Neural cell (in vitro differentiated cells): ENCODE results near the gene ABHD14A. TPM values are rescaled to one million over a fixed set of nuclear protein-coding genes. Genes with fewer than 3 reads are reported as not detected.

Experiments used
- H2AFZ ChIP-seq: fragments of 200-600, 300-800 bp; sonication (generic), shearing (Covaris generic); 2 replicates; pipeline ENCODE4 v1.6.0; 2014; ENCODE audit warnings: low read depth, mild to moderate bottlenecking, antibody characterized with exemption, low read length, moderate library complexity
- H3F3A ChIP-seq: fragments of 200-600 bp; shearing (Covaris generic); 2 replicates; pipeline ENCODE4 v1.6.1; 2016; ENCODE audit warnings: mild to moderate bottlenecking, moderate library complexity, mixed read lengths, antibody characterized with exemption, low read length; ENCODE audit not compliant: insufficient read depth, poor library complexity, severe bottlenecking
- H3K27ac ChIP-seq: fragments of 200-600, 300-800 bp; sonication (generic), shearing (Covaris generic); 2 replicates; pipeline ENCODE4 v1.5.1; 2014; ENCODE audit warnings: mild to moderate bottlenecking, low read length, moderate library complexity
- H3K27me3 ChIP-seq: fragments of 300-800, 200-600 bp; sonication (generic), shearing (Covaris generic); 2 replicates; pipeline ENCODE4 v1.6.0; 2014; ENCODE audit warnings: mild to moderate bottlenecking, low read depth, low read length, moderate library complexity; ENCODE audit not compliant: insufficient read depth
- H3K36me3 ChIP-seq: fragments of 300-800, 200-600 bp; sonication (generic), shearing (Covaris generic); 2 replicates; pipeline ENCODE4 v1.5.1; 2014; ENCODE audit warnings: mild to moderate bottlenecking, antibody characterized with exemption, low read length, moderate library complexity; ENCODE audit not compliant: insufficient read depth
- H3K4me2 ChIP-seq: fragments of 300-800, 200-600 bp; sonication (generic), shearing (Covaris generic); 2 replicates; pipeline ENCODE4 v1.6.0; 2014; ENCODE audit warnings: mild to moderate bottlenecking, low read length
- H3K4me3 ChIP-seq: fragments of 300-800, 200-600 bp; sonication (generic), shearing (Covaris generic); 2 replicates; pipeline ENCODE4 v1.5.1; 2014; ENCODE audit warnings: mild to moderate bottlenecking, low read length, moderate library complexity
- H3K79me2 ChIP-seq: fragments of 200-600 bp; shearing (Covaris generic); replicated peaks from 2 replicates; pipeline ENCODE4 v1.6.0; 2014; ENCODE audit warnings: mild to moderate bottlenecking, low read length, moderate library complexity; ENCODE audit not compliant: insufficient read depth
- H3K9ac ChIP-seq: fragments of 300-800, 200-600 bp; sonication (generic), shearing (Covaris generic); 2 replicates; pipeline ENCODE4 v1.6.1; 2016; ENCODE audit warnings: mild to moderate bottlenecking, low read length, mixed read lengths
- H3K9me2 ChIP-seq: fragments of 200-600 bp; shearing (Covaris generic); 2 replicates; pipeline ENCODE4 v1.6.1; 2016; ENCODE audit warnings: mild to moderate bottlenecking, low read length, mixed read lengths; ENCODE audit not compliant: insufficient read depth
- H3K9me3 ChIP-seq: fragments of 200-600, 300-800 bp; sonication (generic), shearing (Covaris generic); 2 replicates; pipeline ENCODE4 v1.6.1; 2016; ENCODE audit warnings: mild to moderate bottlenecking, mixed run types, low read length, moderate library complexity, mixed read lengths
- H4K20me1 ChIP-seq: fragments of 200-600 bp; shearing (Covaris generic); 2 replicates; pipeline ENCODE4 v1.6.1; 2016; ENCODE audit warnings: mild to moderate bottlenecking, mixed run types; ENCODE audit not compliant: insufficient read depth
- CTCF ChIP-seq: fragments of 450-650 bp; IDR thresholded peaks from 2 replicates; pipeline ENCODE4 v1.5.1; 2014; ENCODE audit warnings: antibody characterized with exemption, mild to moderate bottlenecking, moderate library complexity; ENCODE audit not compliant: poor library complexity, severe bottlenecking
- EP300 ChIP-seq: fragments of 450-650 bp; conservative IDR thresholded peaks from 2 replicates; pipeline ENCODE4 v1.6.1; 2014; ENCODE audit warnings: antibody characterized with exemption, mild to moderate bottlenecking, moderate library complexity; ENCODE audit not compliant: poor library complexity, severe bottlenecking
- EZH2 ChIP-seq: fragments of 200-600, 300-800 bp; shearing (Covaris generic), sonication (generic); IDR thresholded peaks from 2 replicates; pipeline ENCODE4 v1.6.1; 2014; ENCODE audit warnings: antibody characterized with exemption, low read length, borderline replicate concordance, mild to moderate bottlenecking; ENCODE audit not compliant: insufficient read depth, poor library complexity, severe bottlenecking
- MXI1 ChIP-seq: fragments of 450-650 bp; conservative IDR thresholded peaks from 2 replicates; pipeline ENCODE4 v1.6.1; 2014; ENCODE audit warnings: antibody characterized with exemption, mild to moderate bottlenecking; ENCODE audit not compliant: poor library complexity, severe bottlenecking
- POLR2AphosphoS5 ChIP-seq: IDR thresholded peaks from 2 replicates; pipeline ENCODE4 v1.6.1; 2012
- RAD21 ChIP-seq: fragments of 450-650 bp; conservative IDR thresholded peaks from 2 replicates; pipeline ENCODE4 v1.6.1; 2014; ENCODE audit warnings: antibody characterized with exemption, mild to moderate bottlenecking, moderate library complexity
- SMC3 ChIP-seq: fragments of 450-650 bp; conservative IDR thresholded peaks from 2 replicates; pipeline ENCODE4 v1.6.1; 2014; ENCODE audit warnings: antibody characterized with exemption, mild to moderate bottlenecking, moderate library complexity; ENCODE audit not compliant: poor library complexity
- TAF1 ChIP-seq: IDR thresholded peaks from 2 replicates; pipeline ENCODE4 v1.6.1; 2012; ENCODE audit warnings: low read depth
- polyA plus RNA-seq: library from polyadenylated mRNA; depleted of rRNA; stranded (reverse); fragments of >200 nt; gene quantifications from 2 replicates; pipeline ENCODE4 v1.2.3, GENCODE V29; 2014
- TF ChIP-seq, protein P1 (sequence below): IDR thresholded peaks from 2 replicates; pipeline ENCODE4 v1.6.1; 2012; ENCODE audit warnings: borderline replicate concordance

Gene ABHD14A
- polyA plus RNA-seq, 1 donor from 2014 or later = 57.8 TPM

DNA sequence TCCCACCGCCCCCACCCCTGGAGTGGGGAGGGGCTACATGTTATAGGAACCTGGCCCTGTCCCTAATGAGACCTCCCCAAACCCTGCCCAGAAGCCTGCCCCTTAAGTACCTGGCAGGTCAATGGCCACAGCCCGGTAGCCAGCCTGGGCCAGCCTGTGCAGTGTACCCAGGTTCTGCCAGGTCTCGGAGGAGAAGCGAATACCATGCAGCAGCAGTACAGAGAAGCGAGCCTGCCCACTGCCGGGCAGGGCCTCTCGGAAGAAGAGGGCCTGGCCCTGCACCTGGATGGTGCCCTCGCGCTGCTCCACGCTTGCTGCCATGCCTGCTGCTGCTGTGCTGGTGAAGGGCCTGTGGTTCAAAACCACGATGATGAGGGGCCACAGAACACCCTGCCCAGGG, 3.5 kb upstream of the ABHD14A start:
- TF ChIP-seq EZH2 (no peak), TAF1 (no peak), MXI1 (no peak), CTCF (no peak), RAD21 (no peak), POLR2AphosphoS5 (no peak), SMC3 (no peak)
- TF ChIP-seq, protein P1, sequence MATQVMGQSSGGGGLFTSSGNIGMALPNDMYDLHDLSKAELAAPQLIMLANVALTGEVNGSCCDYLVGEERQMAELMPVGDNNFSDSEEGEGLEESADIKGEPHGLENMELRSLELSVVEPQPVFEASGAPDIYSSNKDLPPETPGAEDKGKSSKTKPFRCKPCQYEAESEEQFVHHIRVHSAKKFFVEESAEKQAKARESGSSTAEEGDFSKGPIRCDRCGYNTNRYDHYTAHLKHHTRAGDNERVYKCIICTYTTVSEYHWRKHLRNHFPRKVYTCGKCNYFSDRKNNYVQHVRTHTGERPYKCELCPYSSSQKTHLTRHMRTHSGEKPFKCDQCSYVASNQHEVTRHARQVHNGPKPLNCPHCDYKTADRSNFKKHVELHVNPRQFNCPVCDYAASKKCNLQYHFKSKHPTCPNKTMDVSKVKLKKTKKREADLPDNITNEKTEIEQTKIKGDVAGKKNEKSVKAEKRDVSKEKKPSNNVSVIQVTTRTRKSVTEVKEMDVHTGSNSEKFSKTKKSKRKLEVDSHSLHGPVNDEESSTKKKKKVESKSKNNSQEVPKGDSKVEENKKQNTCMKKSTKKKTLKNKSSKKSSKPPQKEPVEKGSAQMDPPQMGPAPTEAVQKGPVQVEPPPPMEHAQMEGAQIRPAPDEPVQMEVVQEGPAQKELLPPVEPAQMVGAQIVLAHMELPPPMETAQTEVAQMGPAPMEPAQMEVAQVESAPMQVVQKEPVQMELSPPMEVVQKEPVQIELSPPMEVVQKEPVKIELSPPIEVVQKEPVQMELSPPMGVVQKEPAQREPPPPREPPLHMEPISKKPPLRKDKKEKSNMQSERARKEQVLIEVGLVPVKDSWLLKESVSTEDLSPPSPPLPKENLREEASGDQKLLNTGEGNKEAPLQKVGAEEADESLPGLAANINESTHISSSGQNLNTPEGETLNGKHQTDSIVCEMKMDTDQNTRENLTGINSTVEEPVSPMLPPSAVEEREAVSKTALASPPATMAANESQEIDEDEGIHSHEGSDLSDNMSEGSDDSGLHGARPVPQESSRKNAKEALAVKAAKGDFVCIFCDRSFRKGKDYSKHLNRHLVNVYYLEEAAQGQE = no peak
- no peaks in the 10 kb centered on the region for H4K20me1 ChIP-seq
- H3K27me3 ChIP-seq = no peaks in the 10 kb centered on the region
- H3F3A ChIP-seq = no peaks in the 10 kb centered on the region
- no peak overlapping the region for H3K4me2 ChIP-seq
- H3K9ac ChIP-seq = no peak overlapping the region
- no peak overlapping the region for H2AFZ ChIP-seq
- H3K79me2 ChIP-seq = peaks cover 8% of the 10 kb centered on the region
- H3K36me3 ChIP-seq = no peaks in the 10 kb centered on the region
- H3K9me3 ChIP-seq = no peaks in the 10 kb centered on the region
- H3K4me3 ChIP-seq = no peak overlapping the region
- no peaks in the 10 kb centered on the region for H3K9me2 ChIP-seq
- no peak overlapping the region for H3K27ac ChIP-seq

- H3K79me2 ChIP-seq = no peaks in the 10 kb centered on the region
- no peaks in the 10 kb centered on the region for H3K9me3 ChIP-seq
- no peaks in the 10 kb centered on the region for H3K36me3 ChIP-seq
- no peaks in the 10 kb centered on the region for H3F3A ChIP-seq
- H2AFZ ChIP-seq = peak overlapping the region; percentile 86
- H4K20me1 ChIP-seq = no peaks in the 10 kb centered on the region
- H3K9ac ChIP-seq = peak overlapping the region; percentile 85
- H3K27ac ChIP-seq = peak overlapping the region; percentile 70
- no peaks in the 10 kb centered on the region for H3K9me2 ChIP-seq
- no peak for TF ChIP-seq CTCF
- TF ChIP-seq TAF1 = no peak
- TF ChIP-seq MXI1 = no peak
- TF ChIP-seq, protein P1 = no peak
- peak; percentile 19 for TF ChIP-seq SMC3
- TF ChIP-seq EP300 = no peak
- H3K4me2 ChIP-seq = peak overlapping the region; percentile 87
- peak overlapping the region; percentile 69 for H3K4me3 ChIP-seq
- no peaks in the 10 kb centered on the region for H3K27me3 ChIP-seq
Observed at GRCh38 chr3:51974277-51974962, 444 bp upstream of the ABHD14A start.
